AG20443 (cell line): ENCODE results near the gene NFATC1.

Source experiments
- DNase-seq: peaks from one replicate; pipeline ENCODE4 v3.0.0; 2012; ENCODE audit warnings: low spot score, mixed read lengths

Gene NFATC1

DNA sequence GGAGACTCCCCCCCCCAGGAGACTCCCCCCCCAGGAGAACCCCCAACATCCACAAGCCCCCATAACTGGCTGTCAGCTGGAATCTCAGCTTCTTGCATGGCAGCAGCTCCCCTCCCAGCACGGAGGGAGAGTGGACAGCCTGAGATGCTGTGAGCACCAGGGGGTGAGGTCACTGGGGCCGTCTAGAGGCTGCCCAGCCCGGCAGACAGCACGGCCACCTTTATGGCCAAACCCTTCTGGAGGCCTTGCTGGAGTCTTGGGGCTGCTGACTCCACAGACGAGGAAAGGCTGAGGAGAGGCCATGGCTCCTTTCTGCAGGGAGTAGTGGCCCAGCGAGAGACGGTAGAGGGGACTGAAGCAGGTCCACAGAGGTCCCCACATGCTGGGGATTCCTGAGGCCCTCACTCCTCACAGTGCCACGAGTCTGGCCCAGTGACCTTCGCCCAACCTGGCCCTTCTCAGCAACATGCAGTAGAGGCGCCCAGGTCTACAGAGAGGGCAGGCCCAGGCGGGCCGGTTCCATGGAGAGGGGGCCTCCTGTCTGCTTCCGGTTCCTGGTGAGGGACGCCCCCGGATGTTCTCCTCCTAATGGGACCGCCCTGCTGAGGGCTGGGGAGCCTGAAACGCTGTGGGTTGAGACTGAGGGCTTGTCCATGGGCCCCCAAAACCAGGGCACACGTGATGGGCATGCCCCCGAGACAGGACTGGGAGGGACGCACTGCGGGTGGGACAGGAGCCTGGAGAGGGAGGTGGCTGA, 161.3 kb downstream of the NFATC1 start:
- DNase-seq, result no peak

DNA sequence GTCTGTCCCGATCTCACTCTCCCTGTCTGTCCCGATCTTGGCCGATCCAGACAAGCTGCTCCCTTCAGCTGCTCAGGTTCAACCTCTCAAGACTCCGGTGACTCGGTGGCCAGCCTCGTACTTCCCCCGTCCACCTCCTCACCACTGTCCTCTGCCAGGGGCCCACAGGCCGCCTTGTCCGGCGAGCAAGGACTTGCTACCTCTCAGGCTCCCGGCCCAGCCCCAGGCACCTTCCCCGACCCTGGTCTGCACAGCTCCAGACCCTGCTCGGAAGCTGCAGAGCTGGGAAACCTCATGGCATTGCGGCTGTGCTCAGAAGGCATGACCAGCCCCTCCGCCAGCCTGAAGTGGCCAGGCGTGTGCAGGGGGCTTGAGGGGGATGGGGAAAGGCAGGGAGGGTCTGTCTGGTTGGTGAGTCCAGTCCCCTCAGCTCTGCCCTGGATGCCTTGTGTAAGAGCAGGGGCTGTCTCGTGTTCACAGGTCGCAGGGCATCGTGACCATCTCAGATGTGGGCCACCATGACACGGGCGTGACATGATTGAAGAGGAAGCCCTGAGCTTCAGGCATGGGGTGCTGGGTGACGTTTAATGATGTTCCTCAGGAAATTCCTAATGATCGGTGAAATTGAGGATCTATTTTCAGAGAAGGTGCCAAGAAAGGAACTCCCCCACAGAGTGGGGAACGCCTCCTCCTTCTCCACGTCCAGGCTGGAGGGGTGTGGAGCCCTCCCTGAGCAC, 162.6 kb downstream of the NFATC1 start:
- no peak for DNase-seq

GRCh38 chr18:79558933-79559416, 163.2 kb downstream of the NFATC1 start:
- no peak for DNase-seq

DNA sequence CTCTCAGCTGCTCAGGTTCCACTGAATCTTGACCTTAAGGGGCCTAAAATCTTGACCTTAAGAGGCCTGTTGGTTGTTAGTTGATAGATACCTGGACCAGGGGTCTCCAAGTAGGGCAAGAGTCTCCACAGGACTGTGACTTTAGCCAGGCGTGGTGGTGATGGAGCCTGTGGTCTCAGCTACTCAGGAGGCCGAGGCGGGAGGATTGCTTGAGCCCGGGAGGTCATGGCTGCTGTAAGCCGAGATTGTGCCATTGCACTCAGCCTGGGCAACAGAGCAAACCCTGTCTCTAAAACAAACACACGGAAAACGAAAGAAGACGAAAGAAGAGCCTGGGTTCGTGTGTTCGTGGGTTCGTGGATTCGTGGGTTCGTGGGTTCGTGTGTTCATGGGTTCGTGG, 163.7 kb downstream of the NFATC1 start:
- no peak for DNase-seq

- DNase-seq, result no peak
Observed at GRCh38 chr18:79560042-79560860, 164.5 kb downstream of the NFATC1 start.

- DNase-seq, result no peak
Observed at GRCh38 chr18:79560861-79561210, 165.1 kb downstream of the NFATC1 start.

GRCh38 chr18:79563949-79564348, 168.2 kb downstream of the NFATC1 start:
- no peak for DNase-seq

GRCh38 chr18:79564441-79564840, 168.7 kb downstream of the NFATC1 start:
- no peak for DNase-seq

- DNase-seq, result no peak
Observed at GRCh38 chr18:79566771-79567431, 171.2 kb downstream of the NFATC1 start.

DNA sequence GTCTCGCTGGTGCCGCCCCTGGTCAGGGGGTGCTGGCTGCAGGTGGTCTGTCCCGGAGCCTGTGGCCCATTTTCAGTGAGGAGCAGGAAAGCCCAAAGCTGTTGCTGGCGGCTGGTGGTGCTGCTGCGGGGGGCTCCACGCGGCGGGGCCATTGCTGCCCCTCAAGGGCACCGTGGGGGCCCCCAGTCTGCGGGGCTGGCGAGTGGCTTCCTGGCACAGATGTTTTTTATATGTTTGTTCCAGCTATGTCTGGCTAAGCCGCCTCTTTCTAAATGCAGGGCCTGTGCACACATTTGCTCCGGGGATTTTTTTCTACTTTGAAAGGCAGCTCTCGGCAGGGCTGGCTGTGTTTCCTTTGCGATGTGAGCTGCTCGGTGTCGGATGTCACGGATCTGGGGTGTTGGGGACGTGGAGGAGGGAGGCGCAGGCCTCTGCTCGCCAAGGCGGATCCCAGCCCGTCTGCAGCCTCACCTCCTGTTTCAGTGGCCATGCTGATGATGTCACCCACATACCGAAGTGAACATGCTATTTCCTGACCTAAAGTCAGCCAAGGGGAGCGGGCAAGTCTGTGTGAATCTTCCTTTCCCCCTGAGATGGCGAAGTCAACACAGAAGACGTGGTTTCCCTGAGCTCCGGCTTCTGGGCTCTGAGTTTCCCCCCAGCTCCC, 171.9 kb downstream of the NFATC1 start:
- DNase-seq, result peak; percentile 96

DNA sequence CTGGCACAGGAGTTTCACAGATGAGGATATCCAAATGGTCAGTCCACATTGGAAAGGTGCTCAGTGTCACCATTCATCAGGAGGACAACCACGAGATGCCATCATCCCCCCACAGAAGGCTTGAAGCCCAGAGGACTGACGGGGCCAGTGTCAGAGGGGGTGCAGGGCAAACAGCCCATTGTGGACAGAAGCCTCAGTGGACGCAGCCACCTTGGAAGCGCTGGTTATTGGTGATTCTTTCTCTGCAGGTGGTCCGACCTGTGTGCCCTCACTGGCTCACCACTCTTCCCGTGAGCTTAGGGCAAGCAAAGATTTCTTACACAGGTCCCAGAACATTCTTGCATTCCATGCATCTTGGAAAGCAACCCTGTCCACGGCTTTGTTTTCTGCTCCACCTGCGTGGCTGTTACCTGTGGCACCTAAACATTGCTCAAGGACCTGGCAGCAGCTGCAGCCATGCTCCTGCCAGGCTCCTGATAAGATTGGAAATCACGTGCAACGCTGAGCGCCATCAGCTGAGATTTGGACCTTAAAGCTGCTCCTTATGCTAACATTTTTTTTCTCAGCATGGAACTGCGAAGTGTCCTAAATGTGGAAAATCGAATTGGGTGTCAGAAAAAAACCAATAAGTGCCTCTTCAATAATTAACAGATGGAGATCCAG, 172.9 kb downstream of the NFATC1 start:
- no peak for DNase-seq

DNA sequence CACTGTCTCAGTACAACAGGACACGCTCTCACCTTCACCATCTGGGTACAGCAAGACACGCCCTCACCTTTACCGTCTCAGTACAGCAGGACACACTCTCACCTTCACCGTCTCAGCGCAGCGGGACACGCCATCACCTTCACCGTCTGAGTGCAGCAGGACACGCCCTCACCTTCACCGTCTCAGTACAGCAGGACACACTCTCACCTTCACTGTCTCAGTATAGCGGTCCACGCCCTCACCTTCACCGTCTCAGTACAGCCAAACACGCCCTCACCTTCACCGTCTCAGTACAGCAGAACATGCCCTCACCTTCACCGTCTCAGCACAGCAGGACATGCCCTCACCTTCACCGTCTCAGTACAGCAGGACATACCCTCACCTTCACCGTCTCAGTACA, 174.0 kb downstream of the NFATC1 start:
- DNase-seq, result no peak

DNA sequence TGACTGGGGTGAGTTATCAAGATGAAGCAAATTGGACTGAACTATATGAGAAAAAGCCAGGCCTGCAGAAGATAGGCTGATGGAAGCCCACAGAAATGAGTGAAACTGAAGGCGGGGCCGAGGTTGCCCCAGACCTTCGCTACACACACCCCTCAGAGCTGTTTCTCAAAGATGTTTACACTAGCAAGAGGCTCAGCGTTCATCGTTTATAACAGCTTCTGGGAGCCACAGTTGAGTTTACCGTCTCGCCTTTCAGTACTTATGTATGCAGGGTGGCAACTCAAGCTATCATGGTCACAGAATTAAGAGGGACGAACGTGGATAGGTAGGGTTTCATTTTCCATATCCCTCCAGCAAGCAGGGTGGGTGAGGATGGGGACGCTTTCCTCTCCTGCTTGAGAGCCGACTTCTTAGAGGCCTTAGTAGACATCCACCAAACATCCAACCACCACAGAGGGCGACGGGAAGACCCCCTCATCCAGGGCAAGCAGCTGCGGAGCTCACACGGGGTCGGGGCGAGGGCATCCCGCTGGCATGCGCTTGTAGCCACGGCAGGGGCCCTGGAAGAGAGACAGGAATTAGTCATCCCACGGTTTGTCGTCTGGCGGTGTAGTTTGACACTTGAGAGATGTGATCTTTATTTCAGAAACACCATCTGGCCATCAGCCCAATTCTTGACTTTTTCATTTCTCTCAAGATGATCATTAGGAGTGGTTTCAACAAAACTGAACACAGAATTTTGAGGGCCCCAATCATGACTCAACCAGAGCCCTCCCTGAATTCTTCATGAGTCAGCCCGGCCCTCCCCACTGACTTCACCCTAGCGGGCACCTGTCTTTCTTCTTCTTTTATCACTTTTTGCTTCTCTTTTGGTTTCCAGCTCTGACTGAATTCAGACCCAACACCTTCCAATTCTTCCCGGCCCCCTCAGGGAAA, 174.8 kb downstream of the NFATC1 start:
- DNase-seq, result peak; percentile 59

DNA sequence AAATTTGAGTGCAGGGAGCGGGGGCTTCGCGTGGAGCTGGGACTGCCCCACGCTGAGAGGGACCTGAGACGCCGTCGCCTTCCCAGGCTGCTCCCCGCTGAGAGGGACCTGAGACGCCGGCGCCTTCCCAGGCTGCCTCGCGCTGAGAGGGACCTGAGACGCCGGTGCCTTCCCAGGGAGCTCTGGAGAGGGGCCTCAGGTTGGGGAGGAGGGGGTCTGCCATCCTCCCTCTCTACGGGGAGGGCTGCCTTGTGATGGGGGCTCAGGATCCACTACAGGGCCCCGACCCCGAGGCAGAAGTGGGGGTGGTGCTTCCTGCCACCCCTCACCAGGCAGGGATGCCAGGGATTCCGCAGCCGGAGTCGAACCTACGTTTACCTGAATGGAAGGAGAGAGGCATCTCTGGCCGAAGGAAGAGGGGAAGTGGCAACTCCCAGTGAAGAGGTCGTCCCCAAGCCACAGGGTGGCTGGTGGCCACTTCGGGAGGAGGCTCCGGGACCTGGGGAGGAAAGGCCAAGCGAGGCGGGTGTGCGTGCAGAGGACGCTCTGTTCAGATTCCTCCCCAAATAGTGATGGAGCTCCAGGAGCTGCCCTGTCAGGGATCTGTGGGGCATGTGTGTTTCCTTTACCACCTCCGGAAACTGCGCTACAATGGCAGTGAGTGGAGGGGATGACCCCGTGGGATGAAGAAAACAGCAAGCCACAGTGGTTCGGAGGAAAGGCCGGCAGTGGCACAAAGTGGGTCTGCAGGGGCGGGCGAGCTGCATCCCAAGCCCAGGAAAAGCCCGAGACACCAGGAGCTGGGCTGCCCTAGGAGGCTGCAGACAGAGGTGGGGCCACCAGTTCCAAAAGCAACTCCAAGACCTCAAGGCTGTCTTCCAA, 175.7 kb downstream of the NFATC1 start:
- no peak for DNase-seq

DNA sequence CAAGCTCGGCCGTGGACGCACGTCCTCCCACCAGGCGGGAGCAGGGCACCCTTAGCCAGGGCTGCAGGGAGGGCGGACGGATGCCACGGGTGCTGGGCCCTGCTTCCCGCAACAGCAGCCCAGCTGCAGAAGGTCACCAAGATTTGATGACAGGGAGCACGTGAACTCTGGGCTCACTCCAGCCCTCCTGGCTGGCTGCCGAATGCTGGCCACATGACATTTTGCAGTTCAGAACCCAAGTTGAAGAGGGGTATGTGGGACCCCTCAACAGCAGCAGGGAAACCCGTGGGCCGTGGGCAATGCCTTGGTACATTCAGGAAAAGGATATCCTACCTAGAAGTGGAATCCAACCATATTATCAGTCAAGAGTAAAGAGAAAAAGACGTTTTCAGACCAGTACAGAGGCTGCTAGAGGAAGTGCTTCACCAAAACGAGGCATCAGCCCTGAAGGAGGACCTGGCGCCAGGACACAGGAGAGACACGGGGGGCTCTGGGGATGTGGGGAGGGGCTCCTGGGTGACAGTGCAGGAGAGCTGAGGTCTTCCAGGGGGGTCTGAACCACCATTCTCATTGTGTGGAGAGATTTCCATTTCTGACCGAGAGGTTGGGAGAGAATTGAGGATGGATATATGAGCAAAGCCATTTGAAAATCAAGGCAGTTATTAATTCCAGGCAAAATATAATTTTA, 176.5 kb downstream of the NFATC1 start:
- DNase-seq, result no peak

- DNase-seq, result no peak
Observed at GRCh38 chr18:79572848-79573451, 177.2 kb downstream of the NFATC1 start.

- DNase-seq, result no peak
Observed at GRCh38 chr18:79573921-79574491, 178.3 kb downstream of the NFATC1 start.
